Hematopoietic multipotent progenitor cell treated with erythropoietin and hydrocortisone succinate and interleukin-3 and kit ligand, for 15 days (in vitro differentiated cells): Measurements from ENCODE around the gene BBOF1.
"Not testable (repeated sequence)": the region's sequence is repeated elsewhere in the genome, so short reads cannot be mapped to it uniquely, and the experiment has no call there.

Experiments
- DNase-seq: peaks from one replicate; pipeline ENCODE4 v3.0.0-alpha.2; 2015; ENCODE audit warnings: low spot score

BBOF1 gene, protein sequence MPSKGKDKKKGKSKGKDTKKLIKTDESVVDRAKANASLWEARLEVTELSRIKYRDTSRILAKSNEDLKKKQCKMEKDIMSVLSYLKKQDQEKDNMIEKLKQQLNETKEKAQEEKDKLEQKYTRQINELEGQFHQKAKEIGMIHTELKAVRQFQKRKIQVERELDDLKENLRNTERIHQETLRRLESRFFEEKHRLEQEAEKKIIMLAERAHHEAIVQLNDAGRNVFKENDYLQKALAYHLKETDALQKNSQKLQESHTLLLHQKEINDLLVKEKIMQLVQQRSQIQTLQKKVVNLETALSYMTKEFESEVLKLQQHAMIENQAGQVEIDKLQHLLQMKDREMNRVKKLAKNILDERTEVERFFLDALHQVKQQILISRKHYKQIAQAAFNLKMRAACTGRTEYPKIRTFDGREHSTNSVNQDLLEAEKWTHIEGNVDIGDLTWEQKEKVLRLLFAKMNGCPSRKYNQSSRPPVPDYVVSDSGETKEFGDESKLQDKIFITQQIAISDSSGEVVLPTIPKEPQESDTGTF

DNA sequence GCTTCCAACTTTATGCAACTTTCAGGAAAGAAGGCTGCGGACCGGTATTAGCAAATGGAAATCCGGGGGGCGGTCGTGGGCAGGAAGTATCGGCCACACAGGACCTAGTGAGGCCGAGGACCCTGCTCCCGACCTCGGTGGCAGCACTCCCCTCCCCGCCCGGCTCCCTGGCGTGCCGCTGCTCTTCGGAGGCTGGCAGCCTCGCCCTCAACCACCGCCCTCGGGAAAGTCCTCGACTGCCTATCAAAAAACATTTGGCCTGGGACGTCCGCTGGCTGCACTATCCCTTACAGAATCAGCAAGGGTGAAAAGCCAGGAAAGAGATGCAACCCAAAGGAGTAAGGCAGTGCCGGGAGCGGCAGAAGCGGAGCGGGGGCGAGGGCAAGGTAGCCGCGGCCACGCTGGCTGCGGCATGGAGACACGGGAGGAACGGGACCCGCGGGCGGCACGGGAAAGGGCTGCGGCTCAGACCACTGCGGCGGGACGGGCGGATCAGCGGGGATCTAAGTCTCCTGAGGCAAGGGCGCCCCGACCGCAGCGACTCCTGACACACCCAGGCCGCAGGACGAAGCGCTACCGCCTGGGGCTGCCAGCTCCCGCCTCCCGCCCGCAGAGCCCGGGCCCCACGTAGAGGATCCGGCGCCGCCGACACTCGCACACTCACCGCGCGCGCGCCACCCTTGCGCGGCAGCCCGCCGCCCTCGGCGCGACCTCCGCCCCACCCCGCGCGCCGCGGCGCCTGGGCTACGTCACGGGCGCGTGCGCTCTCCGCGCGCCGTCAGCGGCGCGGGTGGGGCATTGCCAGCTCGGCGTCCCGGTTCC is at the start of gene BBOF1, which contains the start of gene ENTPD5:
BBOF1 (plus strand) TSS at position 764 of the 822 bp plus-strand sequence. CDS start 130 bp downstream, outside the sequence.
ENTPD5 (minus strand) TSS at position 703 of the 822 bp plus-strand sequence. CDS start 31,186 bp downstream, outside the sequence.
- peak; percentile 90 for DNase-seq

DNA sequence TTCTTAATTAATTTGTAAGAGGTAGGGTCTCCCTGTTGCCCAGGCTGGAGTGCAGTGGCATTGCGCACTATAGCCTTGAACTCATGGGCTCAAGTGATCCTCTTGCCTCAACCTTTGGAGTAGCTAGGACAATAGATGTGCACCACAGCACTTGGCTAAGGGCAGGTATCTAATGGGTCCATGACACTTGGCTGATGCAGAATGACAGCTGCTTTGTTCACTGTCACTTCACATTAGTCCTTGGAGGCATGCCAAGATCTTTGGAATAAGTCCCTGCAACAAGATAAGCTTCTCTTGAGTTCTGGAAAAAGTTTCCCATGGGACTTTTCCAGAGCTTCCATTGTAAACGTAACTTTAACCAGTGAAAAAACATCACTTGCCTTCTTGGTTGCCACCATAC is 45.7 kb upstream of the BBOF1 start:
- DNase-seq: peak; percentile 19

DNA sequence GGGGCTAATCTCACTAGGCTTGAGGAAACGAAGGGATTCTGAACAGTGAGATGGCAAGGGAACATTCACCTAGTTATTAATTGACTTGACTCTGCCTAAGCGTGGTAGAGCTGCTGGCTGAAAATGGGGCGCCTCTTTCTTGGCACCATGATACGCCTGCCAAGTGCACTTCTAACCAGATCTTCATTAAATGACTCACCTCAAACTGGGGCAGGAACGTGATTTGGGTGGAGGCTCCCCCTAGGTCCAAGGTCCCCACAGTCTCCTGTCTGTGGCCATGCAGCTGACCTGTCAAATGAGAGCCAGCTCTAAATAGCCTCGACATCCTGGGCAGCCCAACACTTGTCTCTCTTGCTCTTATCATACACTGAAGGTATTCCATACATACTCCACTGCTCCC is 43.0 kb upstream of the BBOF1 start:
- DNase-seq: no peak

DNA sequence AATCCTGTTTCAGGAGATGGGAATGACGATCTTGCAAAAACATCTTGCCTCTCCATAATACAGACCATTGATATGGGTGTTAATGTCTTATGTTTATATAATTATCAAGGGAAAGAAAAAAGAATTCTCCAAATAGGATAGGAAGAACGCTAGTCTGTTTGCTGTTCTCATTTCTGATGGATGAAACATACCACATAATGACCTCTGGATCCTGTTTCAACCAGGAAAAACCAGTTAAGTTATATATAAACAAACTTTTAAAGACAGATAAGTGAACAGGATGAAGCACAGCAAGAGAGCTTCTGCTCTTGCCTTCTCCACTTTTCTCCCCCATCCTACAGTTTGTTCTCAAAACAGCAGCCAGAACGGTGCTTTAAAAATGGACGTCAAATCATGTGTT is 41.3 kb upstream of the BBOF1 start:
- no peak for DNase-seq

DNA sequence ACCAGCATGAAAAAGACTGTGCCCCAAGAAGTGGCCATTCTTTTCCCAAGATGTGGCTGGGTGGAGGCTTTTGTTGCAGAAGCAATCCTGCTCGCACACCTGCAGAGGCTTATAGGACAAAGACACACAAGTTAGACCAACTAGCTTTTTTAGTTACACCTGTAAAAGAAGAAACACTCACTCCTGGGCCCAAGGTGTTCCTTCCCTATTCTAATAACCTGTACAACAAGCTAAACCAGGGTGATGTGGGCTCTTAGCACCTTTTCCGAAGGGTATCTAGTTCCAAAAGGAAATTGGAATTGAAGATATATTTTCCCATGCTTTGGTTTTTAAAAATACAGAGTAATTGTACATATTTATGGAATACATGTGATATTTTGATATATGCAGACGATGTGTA is 31.1 kb upstream of the BBOF1 start:
- no peak for DNase-seq

DNA sequence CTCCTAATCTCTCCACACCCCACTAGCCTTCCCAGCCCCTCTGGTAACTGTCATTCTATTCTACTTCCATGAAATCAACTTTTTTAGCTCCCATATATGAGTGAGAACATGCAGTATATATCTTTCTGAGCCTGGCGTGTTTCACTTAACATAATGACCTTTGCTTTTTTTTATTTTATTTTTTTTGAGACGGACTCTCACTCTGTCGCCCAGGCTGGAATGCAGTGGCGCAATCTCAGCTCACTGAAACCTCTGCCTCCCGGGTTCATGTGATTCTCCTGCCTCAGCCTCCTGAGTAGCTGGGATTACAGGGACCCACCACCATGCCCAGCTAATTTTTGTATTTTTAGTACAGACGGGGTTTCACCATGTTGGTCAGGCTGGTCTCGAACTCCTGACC is 30.5 kb upstream of the BBOF1 start:
- DNase-seq: not testable (repeated sequence)

DNA sequence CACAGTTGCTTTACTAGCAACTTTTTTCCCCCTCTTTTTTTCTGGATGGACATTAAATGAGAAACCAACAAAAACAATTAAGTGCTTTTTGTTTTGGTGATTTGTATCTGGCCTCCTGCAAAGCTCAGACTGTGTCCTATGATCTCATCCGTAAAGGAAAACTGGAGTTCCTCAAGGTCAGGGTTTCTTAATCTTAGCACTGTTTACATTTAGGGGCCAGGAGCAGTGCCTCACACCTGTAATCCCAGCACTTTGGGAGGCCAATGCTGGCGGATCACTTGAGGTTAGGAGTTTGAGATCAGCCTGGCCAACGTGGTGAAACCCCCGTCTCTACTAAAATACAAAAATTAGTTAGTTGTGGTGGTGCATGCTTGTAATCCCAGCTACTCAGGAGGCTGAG is 28.1 kb upstream of the BBOF1 start:
- no peak for DNase-seq

DNA sequence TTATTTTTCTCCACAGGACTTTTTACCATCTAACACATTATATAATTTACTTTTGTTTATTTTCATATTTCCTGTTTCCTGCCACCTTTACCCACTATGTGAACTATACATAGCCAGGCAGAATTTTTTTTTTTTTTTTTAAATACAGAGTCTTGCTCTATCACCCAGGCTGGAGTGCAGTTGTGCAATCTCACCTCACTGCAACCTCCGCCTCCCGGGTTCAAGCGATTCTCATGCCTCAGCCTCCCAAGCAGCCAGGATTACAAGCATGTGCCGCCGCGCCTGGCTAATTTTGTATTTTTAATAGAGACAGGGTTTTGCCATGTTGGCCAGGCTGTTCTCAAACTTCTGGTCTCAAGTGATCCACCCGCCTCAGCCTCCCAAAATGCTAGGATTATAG is 24.2 kb upstream of the BBOF1 start:
- not testable (repeated sequence) for DNase-seq

DNA sequence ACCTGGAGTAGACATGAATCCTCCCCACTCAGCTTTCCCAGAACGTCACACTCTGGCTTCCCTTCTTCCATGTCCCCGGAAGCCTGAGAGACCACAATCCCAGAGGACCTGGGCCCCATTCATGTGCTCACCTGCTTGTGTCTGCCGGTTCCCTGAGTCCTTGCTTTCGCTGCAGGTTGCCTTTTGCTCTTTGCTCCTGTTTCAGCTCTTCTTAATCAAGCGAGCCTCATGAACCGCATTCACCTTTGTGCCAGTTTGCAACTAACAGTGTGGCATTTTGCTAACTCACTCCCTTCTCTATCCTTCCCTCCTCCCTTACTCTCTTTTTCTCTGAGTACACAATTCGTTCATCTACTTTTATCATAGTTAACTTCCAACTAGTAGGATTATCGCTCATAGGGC is 23.2 kb upstream of the BBOF1 start:
- DNase-seq: no peak

DNA sequence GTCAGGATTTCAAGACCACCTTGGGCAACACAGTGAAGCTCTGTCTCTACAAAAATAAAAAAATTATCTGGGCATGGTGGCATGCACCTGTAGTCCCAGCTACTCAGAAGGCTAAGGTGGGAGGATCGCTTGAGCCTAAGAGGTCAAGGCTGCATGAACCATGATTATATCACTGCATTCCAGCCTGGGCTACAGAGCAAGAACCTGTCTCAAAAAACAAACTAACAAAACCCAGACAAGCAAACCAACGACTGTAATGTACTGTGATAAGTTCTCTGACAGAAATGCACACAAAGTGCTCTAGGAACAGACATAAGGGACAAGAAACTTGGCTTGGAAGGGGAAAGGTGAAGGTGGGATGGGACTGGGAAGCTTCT is 22.4 kb upstream of the BBOF1 start:
- DNase-seq: no peak

DNA sequence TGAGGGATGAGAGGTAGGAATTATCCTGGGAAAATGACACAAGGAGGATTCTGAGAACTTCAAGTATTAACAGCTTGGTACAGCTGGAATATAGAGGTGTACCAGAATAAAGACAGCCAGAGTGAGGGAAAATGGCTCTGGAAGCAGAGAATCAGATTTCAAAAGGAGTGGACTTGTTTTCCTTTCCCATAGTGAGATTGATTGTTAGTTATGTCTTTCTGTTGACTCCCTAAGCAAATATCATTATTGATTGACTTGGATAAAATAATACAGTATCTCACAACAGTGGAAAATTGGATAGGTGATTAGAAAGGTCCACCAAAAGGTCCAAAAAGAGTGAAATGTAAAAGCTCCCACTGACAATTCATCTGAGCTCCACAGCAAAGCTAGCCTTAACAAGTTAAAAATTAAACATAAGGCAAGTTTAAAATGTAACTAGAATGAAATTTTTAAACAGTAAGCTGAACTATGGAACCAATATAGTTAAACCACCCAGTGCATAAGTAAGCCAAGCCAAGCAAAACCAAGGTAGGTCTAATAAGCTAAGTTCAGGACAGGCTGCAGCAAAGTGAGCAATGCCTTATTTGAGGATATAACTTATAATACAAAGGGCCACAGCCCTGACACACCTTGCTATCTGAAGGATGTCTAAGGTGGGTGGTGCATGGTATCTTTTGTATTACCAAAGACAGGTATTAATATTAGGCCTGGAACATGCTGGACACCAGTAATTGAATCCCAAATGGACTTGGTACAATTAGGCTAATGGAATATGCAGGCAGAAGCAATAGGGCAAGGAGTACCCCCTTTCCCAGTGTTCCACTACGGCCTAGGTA is 21.8 kb upstream of the BBOF1 start:
- DNase-seq: no peak

DNA sequence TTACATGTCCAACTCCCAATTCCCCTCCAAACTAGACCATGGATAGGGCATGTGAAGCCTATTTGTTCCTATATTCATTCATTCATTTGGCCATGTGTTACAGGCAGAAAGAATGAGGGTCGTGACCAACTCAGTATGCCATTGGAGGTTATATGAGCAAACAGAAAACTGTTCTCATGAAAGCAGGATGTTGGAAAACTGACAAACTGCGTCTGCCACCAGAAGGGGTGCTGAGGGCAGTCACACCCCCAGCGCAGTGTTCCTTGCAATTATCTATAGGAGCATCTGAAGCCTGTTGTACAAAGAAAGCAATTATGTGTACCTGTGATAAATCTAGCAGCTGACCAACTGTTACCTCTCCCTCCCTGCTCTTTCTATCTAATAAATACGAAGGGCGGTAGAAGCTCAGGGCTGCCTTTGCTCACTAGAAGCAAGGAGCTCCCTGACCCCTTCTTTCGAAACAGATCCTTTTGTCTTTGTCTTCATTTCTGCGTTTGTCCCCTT is 21.2 kb upstream of the BBOF1 start:
- no peak for DNase-seq

DNA sequence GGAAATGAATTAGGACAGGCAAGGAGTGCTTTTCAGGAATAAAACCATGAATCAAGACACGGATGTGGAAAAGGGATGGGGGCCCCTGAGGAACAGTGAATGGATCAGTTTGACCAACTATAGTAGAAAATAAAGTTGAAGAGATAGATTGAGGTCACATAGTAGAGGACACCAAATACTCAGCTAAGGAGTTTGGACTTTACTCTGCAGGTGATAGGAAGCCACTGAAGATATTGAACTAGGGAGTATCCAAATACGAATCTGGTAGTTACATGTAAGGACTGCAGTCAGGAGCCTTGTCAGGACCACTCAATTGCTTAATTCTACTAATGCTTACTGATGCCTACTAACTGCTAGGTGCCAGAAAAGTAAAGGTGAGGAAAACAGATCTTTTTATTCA is 20.4 kb upstream of the BBOF1 start:
- DNase-seq: no peak

DNA sequence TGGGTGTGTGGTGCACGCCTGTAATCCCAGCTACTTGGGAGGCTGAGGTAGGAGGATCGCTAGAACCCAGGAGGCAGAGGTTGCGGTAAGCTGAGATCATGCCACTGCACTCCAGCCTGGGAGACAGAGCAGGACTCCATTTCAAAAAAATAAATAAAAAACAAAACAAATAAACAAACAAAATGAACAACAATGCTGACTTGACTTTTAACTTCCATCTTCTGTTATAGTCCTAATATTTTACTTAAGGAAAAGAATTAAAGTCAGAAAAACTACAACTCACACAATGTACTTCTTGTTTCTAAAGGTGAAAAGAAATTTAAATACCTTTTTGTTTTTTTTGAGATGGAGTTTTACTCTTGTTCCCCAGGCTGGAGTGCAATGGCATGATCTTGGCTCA is 13.5 kb upstream of the BBOF1 start:
- not testable (repeated sequence) for DNase-seq

DNA sequence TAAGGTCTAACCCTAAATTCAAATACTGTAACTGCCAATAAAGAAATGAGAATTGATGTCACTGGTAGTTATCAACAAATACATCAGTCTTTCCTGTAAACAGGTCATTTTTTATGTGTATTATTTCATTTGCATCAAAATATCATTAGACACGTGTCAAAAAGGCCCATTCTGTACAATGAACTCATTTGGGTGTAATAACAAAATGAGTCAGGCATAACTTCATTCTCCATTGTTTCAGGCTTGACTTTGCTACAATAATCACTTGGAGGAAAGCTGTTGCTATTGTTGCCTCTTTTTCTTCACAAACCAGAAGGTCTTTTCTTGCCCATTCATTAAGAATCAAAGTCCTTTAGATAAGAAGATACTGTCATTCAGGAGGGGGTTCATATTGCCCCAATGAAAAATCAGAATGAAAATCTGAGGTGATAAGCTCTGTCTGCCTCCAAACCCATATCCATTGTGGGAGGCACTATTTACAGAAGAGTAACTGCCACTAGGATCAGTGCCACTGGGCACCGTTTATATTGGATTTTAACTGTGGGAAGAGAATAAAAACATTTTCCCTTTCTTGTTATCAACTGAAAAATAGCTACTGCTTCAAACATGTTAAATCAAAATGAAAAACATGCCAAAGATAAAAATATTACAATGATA is 10.2 kb upstream of the BBOF1 start:
- DNase-seq: no peak

DNA sequence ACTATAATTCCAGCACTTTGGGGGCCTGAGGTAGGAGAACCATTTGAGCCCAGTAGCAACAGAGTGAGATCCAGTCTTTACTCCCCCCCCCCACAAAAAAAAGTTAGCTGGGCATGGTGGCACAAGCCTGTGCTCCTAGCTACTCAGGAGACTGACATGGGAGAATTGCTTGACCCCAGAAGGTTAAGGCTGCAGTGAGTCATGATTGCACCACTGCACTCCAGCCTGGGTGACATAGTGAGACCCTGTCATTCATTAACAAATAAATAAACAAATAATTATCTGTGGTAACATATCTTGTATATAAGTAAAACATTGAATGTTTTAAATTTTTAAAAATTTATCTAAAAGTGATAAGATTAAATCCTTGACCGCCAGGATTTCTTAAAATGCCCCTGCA is 4.8 kb upstream of the BBOF1 start:
- DNase-seq: no peak

DNA sequence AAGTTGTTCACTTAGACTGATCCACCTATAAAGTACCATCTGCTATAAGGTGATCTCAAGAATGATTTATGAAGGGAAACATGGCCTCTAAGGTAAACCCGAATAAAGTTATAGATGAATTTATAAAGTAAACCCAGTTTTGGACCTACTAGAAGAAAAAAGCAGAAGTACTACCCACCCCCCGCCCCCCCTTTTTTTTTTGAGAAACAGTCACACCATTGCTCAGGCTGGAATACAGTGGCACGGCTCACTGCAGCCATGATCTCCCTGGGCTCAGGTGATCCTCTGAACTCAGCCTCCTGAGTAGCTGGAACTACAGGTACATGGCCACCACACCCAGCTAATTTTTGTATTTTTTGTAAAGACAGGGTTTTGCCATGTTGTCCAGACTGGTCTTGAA is 4.0 kb upstream of the BBOF1 start:
- DNase-seq: no peak

DNA sequence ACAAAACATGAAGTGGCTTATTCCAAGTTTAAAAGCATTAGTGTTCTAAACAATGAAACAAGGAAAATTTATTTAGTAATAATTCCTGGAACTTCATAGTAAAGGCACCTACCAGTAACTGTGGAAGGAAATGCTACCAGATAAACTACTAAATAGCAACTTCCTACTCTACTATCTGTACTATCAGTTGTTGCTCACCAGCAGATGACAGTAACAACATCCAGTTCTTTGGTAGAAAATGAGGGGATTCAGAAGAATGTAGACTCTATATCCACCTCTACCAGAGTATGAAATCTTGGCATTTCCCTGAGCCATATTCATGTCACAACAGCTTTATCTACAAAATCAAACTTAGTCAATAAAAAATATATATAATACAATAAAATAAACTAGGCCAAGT is 3.2 kb upstream of the BBOF1 start:
- peak; percentile 35 for DNase-seq

DNA sequence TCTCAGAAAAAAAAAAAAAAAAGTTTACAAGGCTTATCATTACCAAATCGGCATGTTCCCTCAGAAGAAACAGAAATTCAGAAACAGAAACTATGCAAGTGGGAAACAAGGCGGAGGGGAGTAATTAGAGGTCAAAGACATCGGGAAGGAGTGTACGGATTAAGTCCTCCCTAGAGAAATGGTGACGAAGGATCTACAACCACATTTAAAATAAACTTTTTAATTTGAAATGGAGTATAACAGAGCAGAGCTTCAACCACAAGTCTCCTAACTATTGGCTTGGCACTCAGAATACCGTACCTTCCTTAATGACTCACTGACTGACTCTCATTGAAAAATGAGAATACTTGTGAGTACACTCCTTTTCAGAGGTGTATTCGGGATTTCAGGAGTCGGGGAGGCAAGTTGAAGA is 969 bp upstream of the BBOF1 start:
- DNase-seq: peak; percentile 56

DNA sequence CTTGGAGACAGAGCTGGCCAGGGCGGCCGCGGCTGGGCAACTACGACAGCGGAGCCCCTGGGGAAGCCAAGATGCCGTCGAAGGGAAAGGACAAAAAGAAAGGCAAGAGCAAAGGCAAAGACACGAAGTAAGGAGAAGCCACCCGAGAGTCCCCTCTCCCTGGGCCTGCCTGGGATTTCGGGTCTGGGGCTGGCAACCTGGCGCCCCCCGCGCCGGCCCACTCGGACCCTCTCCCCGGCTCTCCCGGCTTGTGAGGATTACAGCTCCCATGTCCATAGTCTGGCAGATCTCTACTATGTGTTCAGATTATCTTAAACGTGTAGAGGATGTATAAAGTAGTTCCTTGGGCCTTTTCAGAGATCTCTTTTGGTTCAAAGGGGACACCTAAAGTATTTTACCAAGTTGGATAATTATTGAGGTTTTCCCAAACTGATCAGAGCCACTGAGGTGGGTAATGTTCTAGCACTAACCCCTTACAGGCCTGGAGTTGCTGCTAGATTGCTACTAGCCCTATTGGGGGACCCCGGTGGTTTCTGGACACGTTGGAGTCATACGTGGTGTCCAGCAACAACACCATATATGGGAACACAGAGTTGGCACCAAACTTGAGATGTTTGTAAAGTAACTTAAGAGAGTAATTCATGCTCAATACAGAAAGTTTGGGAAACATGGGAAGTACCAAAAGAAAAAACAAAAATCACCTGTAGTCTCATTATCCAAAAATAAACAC is 424 bp downstream of the BBOF1 start:
- peak; percentile 58 for DNase-seq

DNA sequence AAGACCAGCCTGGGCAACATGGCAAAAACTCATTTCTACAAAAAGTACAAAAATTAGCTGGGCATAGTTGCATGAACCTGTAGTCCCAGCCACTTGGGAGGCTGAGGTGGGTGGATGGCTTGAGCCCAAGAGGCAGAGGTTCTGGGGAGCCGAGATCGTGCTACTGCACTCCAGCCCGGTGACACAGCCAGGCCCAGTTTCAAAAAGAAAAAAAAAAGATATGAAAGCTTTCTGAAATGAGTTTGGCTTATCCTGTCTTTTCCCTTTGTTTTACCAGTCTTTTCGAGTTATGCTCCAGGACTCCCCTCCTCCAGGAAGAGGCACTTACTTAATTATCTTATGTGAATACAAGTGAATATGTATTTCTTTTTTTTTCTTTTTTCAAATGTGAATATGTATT is 3.2 kb downstream of the BBOF1 start:
- peak; percentile 52 for DNase-seq
